HG02852 (cell line): ENCODE results near the gene SLC25A19.
"Not testable (repeated sequence)": the region's sequence is repeated elsewhere in the genome, so short reads cannot be mapped to it uniquely, and the experiment has no call there.

Experiments
- ATAC-seq: cut with Tn5 transposase; IDR thresholded peaks from one replicate; pipeline ENCODE4 v1.9.1; 2021; ENCODE audit warnings: mild to moderate bottlenecking, moderate library complexity; ENCODE audit not compliant: unreplicated experiment

Gene SLC25A19

GRCh38 chr17:75267411-75268232, 21.6 kb downstream of the SLC25A19 start:
- ATAC-seq: no peak

GRCh38 chr17:75267153-75267410, 22.2 kb downstream of the SLC25A19 start:
- ATAC-seq: no peak

- ATAC-seq: no peak
These were observed 22.7 kb downstream of the SLC25A19 start for GRCh38 chr17:75266316-75267152.

- no peak for ATAC-seq
These were observed 23.5 kb downstream of the SLC25A19 start for GRCh38 chr17:75265614-75266315.

- ATAC-seq: no peak
These were observed 26.2 kb downstream of the SLC25A19 start for GRCh38 chr17:75263055-75263454.

- no peak for ATAC-seq
These were observed 27.1 kb downstream of the SLC25A19 start for GRCh38 chr17:75262112-75262606.

- ATAC-seq: peak; percentile 91
These were observed 27.7 kb downstream of the SLC25A19 start, which contains the start of the genes GGA3 and MRPS7 for GRCh38 chr17:75261336-75262111. TSS of gene GGA3 (minus strand) at chr17:75261606. CDS start at chr17:75261587, 19 bp downstream. TSS of gene MRPS7 (plus strand) at chr17:75261879. CDS start at chr17:75261901, 22 bp downstream.

GRCh38 chr17:75260641-75261335, 28.4 kb downstream of the SLC25A19 start:
- ATAC-seq: peak; percentile 25

- not testable (repeated sequence) for ATAC-seq
These were observed 32.0 kb downstream of the SLC25A19 start for GRCh38 chr17:75257228-75257627.

GRCh38 chr17:75255954-75256698, 33.1 kb downstream of the SLC25A19 start:
- ATAC-seq: not testable (repeated sequence)

GRCh38 chr17:75252039-75252816, 37.0 kb downstream of the SLC25A19 start:
- no peak for ATAC-seq

- peak; percentile 93 for ATAC-seq
These were observed 39.2 kb downstream of the SLC25A19 start for GRCh38 chr17:75250009-75250471.

GRCh38 chr17:75249564-75249963, 39.7 kb downstream of the SLC25A19 start:
- ATAC-seq: peak; percentile 5

GRCh38 chr17:75246404-75246803, 42.8 kb downstream of the SLC25A19 start:
- ATAC-seq: no peak

- ATAC-seq: no peak
These were observed 44.2 kb downstream of the SLC25A19 start for GRCh38 chr17:75245011-75245410.

GRCh38 chr17:75244133-75244866, 44.9 kb downstream of the SLC25A19 start:
- no peak for ATAC-seq

- no peak for ATAC-seq
These were observed 46.7 kb downstream of the SLC25A19 start for GRCh38 chr17:75242461-75243042.
